ENCODE measurements around the gene RAB1A.
"Not testable (repeated sequence)": the region's sequence is repeated elsewhere in the genome, so short reads cannot be mapped to it uniquely, and the experiment has no call there.

The RAB1A gene

GRCh38 chr2:65129826-65130663 is at the start of gene RAB1A:
TSS of gene RAB1A (minus strand) at chr2:65130106. CDS start at chr2:65129915, 191 bp downstream.
- DNase-seq: peak; percentile 99

- no peak for DNase-seq
Observed at GRCh38 chr2:65177751-65178442, 48.0 kb upstream of the RAB1A start.

- DNase-seq: no peak
Observed at GRCh38 chr2:65175894-65176530, 46.1 kb upstream of the RAB1A start.

GRCh38 chr2:65174031-65174430 is 44.1 kb upstream of the RAB1A start:
- not testable (repeated sequence) for DNase-seq

GRCh38 chr2:65172994-65173790 is 43.3 kb upstream of the RAB1A start:
- DNase-seq: no peak

GRCh38 chr2:65170611-65171477 is 40.9 kb upstream of the RAB1A start:
- not testable (repeated sequence) for DNase-seq

GRCh38 chr2:65169760-65170136 is 39.8 kb upstream of the RAB1A start:
- DNase-seq: no peak

GRCh38 chr2:65165558-65165957 is 35.7 kb upstream of the RAB1A start:
- DNase-seq: peak; percentile 10

- no peak for DNase-seq
Observed at GRCh38 chr2:65164426-65164891, 34.6 kb upstream of the RAB1A start.

GRCh38 chr2:65161551-65162100 is 31.7 kb upstream of the RAB1A start:
- DNase-seq: no peak

- DNase-seq: no peak
Observed at GRCh38 chr2:65159906-65160305, 30.0 kb upstream of the RAB1A start.

GRCh38 chr2:65159261-65159660 is 29.4 kb upstream of the RAB1A start:
- DNase-seq: no peak

- DNase-seq: no peak
Observed at GRCh38 chr2:65158557-65158956, 28.7 kb upstream of the RAB1A start.

- DNase-seq: not testable (repeated sequence)
Observed at GRCh38 chr2:65157856-65158255, 27.9 kb upstream of the RAB1A start.

GRCh38 chr2:65156041-65156440 is 26.1 kb upstream of the RAB1A start:
- no peak for DNase-seq

- DNase-seq: no peak
Observed at GRCh38 chr2:65153515-65153914, 23.6 kb upstream of the RAB1A start.

- no peak for DNase-seq
Observed at GRCh38 chr2:65146078-65146477, 16.2 kb upstream of the RAB1A start.

GRCh38 chr2:65144571-65144970 is 14.7 kb upstream of the RAB1A start:
- no peak for DNase-seq

GRCh38 chr2:65142515-65142914 is 12.6 kb upstream of the RAB1A start:
- DNase-seq: peak; percentile 22

GRCh38 chr2:65137197-65137775 is 7.4 kb upstream of the RAB1A start:
- no peak for DNase-seq

- DNase-seq: no peak
Observed at GRCh38 chr2:65136253-65136652, 6.3 kb upstream of the RAB1A start.

All from CD4-positive, alpha-beta T cell treated with Interleukin-17A for 1 hour (primary cell).